Measurements from ENCODE around the gene MAD1L1. TPM values are rescaled to one million over a fixed set of nuclear protein-coding genes. Genes with fewer than 3 reads are reported as not detected.
"Not testable (repeated sequence)": the region's sequence is repeated elsewhere in the genome, so short reads cannot be mapped to it uniquely, and the experiment has no call there.

MAD1L1 gene
- total and polyA plus RNA-seq, 8 donors: 21.4 to 58.8 (median 22.5) TPM

DNA sequence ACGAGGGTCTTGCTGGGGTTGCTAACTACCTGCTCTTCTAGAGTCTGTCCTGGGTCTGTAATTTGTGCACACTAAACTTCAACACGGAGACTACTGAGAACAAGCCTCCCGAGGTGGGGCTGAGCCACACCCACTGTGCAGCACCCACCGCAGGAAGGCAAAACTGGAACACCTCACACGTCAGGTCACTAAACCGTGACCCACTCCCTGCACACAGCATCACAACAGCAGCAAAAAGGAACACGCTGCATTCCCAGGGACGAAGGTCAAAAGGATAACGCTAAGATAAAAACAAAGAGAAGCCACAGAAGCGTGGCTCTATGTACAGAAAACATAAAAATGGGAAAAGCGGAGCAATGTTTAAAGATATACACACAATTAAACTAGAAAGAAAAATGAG lies 170.1 kb downstream of the MAD1L1 start:
- peaks cover 0 to 11% of the 10 kb centered on the region in 2 donors for H3K9me3 ChIP-seq
- no peak for DNase-seq
- H3K4me3 ChIP-seq: no peak overlapping the region
- no peaks in the 10 kb centered on the region for H3K27me3 ChIP-seq
- H3K27ac ChIP-seq: no peak overlapping the region
- no peak for ATAC-seq
- H3K4me1 ChIP-seq: peaks cover 0 to 12% of the 10 kb centered on the region in 2 donors
- H3K36me3 ChIP-seq: peaks cover 0 to 27% of the 10 kb centered on the region in 2 donors
- intact Hi-C loops (cut with DNase I): no loop called here
- TF ChIP-seq, protein P1, sequence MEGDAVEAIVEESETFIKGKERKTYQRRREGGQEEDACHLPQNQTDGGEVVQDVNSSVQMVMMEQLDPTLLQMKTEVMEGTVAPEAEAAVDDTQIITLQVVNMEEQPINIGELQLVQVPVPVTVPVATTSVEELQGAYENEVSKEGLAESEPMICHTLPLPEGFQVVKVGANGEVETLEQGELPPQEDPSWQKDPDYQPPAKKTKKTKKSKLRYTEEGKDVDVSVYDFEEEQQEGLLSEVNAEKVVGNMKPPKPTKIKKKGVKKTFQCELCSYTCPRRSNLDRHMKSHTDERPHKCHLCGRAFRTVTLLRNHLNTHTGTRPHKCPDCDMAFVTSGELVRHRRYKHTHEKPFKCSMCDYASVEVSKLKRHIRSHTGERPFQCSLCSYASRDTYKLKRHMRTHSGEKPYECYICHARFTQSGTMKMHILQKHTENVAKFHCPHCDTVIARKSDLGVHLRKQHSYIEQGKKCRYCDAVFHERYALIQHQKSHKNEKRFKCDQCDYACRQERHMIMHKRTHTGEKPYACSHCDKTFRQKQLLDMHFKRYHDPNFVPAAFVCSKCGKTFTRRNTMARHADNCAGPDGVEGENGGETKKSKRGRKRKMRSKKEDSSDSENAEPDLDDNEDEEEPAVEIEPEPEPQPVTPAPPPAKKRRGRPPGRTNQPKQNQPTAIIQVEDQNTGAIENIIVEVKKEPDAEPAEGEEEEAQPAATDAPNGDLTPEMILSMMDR (IDR thresholded peaks at IDR 0.05): no peak

DNA sequence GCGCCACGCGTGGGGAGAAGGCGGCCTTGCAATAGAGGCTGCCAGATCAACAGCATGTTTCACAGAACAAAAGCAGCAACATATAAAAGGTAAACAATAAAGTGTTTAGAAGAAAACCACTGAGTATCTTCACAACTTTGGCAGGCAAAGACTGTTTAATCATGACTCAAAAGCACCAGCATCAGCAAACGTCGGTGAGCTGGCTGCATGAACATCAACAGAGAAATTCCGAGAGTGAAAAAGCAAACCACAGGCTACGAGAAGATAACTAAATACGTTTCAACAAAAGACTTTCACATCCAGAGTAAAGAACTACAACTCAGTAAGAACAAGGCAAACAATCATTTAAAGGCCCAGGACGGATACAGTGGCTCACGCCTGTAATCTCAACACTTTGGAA lies 172.0 kb downstream of the MAD1L1 start:
- Histone ChIP-seq H3K27ac (no peak overlapping the region), H3K27me3 (no peaks in the 10 kb centered on the region), H3K4me1 (peaks cover 0 to 12% of the 10 kb centered on the region in 2 donors), H3K9me3 (peaks cover 0 to 11% of the 10 kb centered on the region in 2 donors), H3K36me3 (peaks cover 0 to 9% of the 10 kb centered on the region in 2 donors), H3K4me3 (no peak overlapping the region)
- DNase-seq (no peak), ATAC-seq (no peak)
- TF ChIP-seq, protein P1 (IDR thresholded peaks at IDR 0.05): no peak
- intact Hi-C loops (cut with DNase I): no loop called here

DNA sequence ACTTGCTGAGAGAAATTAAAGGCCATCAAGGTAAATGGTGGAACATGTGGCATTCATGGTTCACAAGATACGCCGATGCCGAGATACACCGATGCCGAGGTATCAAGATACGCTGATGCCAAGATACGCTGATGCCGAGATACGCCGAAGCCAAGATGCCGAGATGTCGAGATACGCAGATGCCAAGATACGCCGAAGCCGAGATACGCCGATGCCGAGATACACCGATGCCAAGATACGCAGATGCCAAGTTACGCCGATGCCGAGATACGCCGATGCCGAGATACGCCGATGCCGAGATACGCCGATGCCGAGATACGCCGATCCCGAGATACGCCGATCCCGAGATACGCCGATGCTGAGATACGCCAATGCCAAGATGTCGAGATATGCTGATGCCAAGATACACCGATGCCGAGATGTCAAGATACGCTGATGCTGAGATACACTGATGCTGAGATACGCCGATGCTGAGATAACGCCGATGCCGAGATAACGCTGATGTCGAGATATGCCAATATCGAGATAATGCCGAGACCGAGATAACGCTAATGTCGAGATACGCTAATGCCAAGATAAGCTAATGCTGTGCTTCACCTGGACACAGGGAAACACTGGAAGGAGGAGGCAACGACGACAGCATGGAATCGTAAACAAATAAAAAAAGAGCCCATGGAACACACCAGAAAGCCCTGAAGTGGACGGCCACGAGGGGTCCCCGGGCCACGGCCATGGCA lies 172.6 kb downstream of the MAD1L1 start:
- Histone ChIP-seq H3K27ac (no peak overlapping the region), H3K27me3 (no peaks in the 10 kb centered on the region), H3K36me3 (peaks cover 0 to 8% of the 10 kb centered on the region in 2 donors), H3K9me3 (peaks cover 0 to 11% of the 10 kb centered on the region in 2 donors), H3K4me1 (peaks cover 0 to 12% of the 10 kb centered on the region in 2 donors), H3K4me3 (no peak overlapping the region)
- intact Hi-C loops (cut with DNase I): no loop called here
- no peak for ATAC-seq
- TF ChIP-seq, protein P1 (IDR thresholded peaks at IDR 0.05): no peak
- DNase-seq: no peak

DNA sequence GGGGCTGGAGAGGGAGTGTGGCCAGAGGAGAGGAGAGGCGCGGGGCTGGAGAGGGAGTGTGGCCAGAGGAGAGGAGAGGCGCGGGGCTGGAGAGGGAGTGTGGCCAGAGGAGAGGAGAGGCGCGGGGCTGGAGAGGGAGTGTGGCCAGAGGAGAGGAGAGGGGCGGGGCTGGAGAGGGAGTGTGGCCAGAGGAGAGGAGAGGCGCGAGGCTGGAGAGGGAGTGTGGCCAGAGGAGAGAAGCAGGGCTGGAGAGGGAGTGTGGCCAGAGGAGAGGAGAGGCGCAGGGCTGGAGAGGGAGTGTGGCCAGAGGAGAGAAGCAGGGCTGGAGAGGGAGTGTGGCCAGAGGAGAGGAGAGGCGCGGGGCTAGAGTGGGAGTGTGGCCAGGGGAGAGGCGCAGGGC lies 174.5 kb downstream of the MAD1L1 start:
- H3K27me3 ChIP-seq; H3K27ac ChIP-seq; H3K4me1 ChIP-seq; H3K4me3 ChIP-seq; ATAC-seq; DNase-seq; intact Hi-C loops (cut with DNase I): not testable (repeated sequence)
- peaks cover 0 to 11% of the 10 kb centered on the region in 2 donors for H3K9me3 ChIP-seq
- H3K36me3 ChIP-seq: peaks cover 0 to 16% of the 10 kb centered on the region in 2 donors

DNA sequence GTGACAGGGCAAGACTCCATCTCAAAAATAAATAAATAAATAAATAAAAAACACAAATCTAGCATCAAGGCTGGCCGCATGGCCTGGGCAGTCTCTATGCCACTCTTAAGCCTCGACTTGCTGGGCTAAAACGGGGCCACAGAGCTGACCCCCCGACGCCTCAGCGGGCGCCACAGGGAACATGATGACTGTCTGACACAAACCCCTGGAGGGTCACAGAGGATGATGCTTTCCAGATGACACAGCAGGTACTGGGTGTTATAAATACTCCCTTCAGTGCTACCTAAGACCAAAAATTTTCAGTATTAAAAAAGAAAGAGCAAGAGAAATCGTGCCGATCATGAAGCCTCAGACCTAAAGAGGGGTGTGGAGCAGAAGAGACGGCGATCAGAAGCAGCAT lies 176.8 kb downstream of the MAD1L1 start:
- Histone ChIP-seq H3K27ac (no peak overlapping the region), H3K27me3 (no peaks in the 10 kb centered on the region), H3K9me3 (peaks cover 0 to 11% of the 10 kb centered on the region in 2 donors), H3K4me1 (no peaks in the 10 kb centered on the region), H3K36me3 (peaks cover 0 to 13% of the 10 kb centered on the region in 2 donors), H3K4me3 (no peak overlapping the region)
- no peak for ATAC-seq
- intact Hi-C loops (cut with DNase I): no loop called here
- TF ChIP-seq, protein P1 (IDR thresholded peaks at IDR 0.05): no peak
- no peak for DNase-seq

Measured in left lung (tissue), 10 donors.